IPS-20b (cell line): ENCODE data around the gene ANKRD53.

Source experiments
- H3K27ac ChIP-seq: one replicate; pipeline ENCODE4 v1.5.1; 2013; ENCODE audit warnings: low read length
- H3K27me3 ChIP-seq: 2 replicates; pipeline ENCODE4 v1.6.1; 2013; ENCODE audit warnings: mild to moderate bottlenecking, low read length, inconsistent platforms; ENCODE audit not compliant: insufficient read depth
- H3K36me3 ChIP-seq: 2 replicates; pipeline ENCODE4 v1.6.1; 2013; ENCODE audit warnings: low read depth, mild to moderate bottlenecking, inconsistent platforms, low read length, moderate library complexity; ENCODE audit not compliant: insufficient read depth
- H3K4me1 ChIP-seq: 2 replicates; pipeline ENCODE4 v1.6.1; 2013; ENCODE audit warnings: mild to moderate bottlenecking, control low read depth, inconsistent platforms, low read length, moderate library complexity; ENCODE audit not compliant: insufficient read depth
- H3K4me3 ChIP-seq: 2 replicates; pipeline ENCODE4 v1.5.1; 2013; ENCODE audit warnings: mild to moderate bottlenecking, low read length, inconsistent platforms
- H3K9ac ChIP-seq: 2 replicates; pipeline ENCODE4 v1.6.1; 2013; ENCODE audit warnings: low read depth, mild to moderate bottlenecking, inconsistent platforms, low read length, moderate library complexity
- H3K9me3 ChIP-seq: 2 replicates; pipeline ENCODE4 v1.6.1; 2013; ENCODE audit warnings: mild to moderate bottlenecking, low read depth, low read length, inconsistent platforms; ENCODE audit not compliant: insufficient read depth

Gene ANKRD53

GRCh38 chr2:70978341-70979179 is at the start of gene ANKRD53:
ANKRD53 (plus strand) TSS chr2:70978630; CDS start chr2:70978646, 16 bp downstream.
- H3K27me3 ChIP-seq: peaks cover 44% of the 10 kb centered on the region
- peak within 1 kb of the TSS; percentile 8; the same call in 1 of the 2 replicates for H3K9ac ChIP-seq
- peak within 1 kb of the TSS; percentile 88 for H3K4me3 ChIP-seq
- no peaks in the 10 kb centered on the region for H3K4me1 ChIP-seq
- H3K27ac ChIP-seq: no peak within 1 kb of the TSS
- H3K9me3 ChIP-seq: no peaks in the 10 kb centered on the region
- no peaks in the 10 kb centered on the region for H3K36me3 ChIP-seq

GRCh38 chr2:70930371-70931329 is 47.8 kb upstream of the ANKRD53 start:
- no peak overlapping the region for H3K9ac ChIP-seq

GRCh38 chr2:70931376-70932000 is 46.9 kb upstream of the ANKRD53 start:
- Histone ChIP-seq H3K4me1 (no peaks in the 10 kb centered on the region), H3K36me3 (no peaks in the 10 kb centered on the region), H3K27ac (no peak overlapping the region), H3K4me3 (no peak overlapping the region), H3K9me3 (no peaks in the 10 kb centered on the region), H3K9ac (no peak overlapping the region), H3K27me3 (peaks cover 36% of the 10 kb centered on the region)

More at GRCh38 chr2:70930371-70931329, 47.8 kb upstream of the ANKRD53 start:
- H3K4me1 ChIP-seq: no peaks in the 10 kb centered on the region
- no peaks in the 10 kb centered on the region for H3K36me3 ChIP-seq
- no peak overlapping the region for H3K27ac ChIP-seq
- no peaks in the 10 kb centered on the region for H3K9me3 ChIP-seq
- H3K4me3 ChIP-seq: no peak overlapping the region
- H3K27me3 ChIP-seq: peaks cover 30% of the 10 kb centered on the region

- H3K9ac ChIP-seq: no peak overlapping the region
- no peak overlapping the region for H3K27ac ChIP-seq
- no peaks in the 10 kb centered on the region for H3K9me3 ChIP-seq
- no peaks in the 10 kb centered on the region for H3K36me3 ChIP-seq
- peaks cover 41% of the 10 kb centered on the region for H3K27me3 ChIP-seq
- no peak overlapping the region for H3K4me3 ChIP-seq
- H3K4me1 ChIP-seq: no peaks in the 10 kb centered on the region
These were observed 45.7 kb upstream of the ANKRD53 start for GRCh38 chr2:70932631-70933230.

- Histone ChIP-seq H3K36me3 (no peaks in the 10 kb centered on the region), H3K9me3 (no peaks in the 10 kb centered on the region), H3K27ac (no peak overlapping the region), H3K4me1 (peaks cover 12% of the 10 kb centered on the region), H3K4me3 (no peak overlapping the region), H3K27me3 (peaks cover 63% of the 10 kb centered on the region), H3K9ac (no peak overlapping the region)
These were observed 43.4 kb upstream of the ANKRD53 start for GRCh38 chr2:70934981-70935380.

GRCh38 chr2:70935468-70936164 is 42.8 kb upstream of the ANKRD53 start, which contains the start of gene ATP6V1B1:
ATP6V1B1 (plus strand) TSS chr2:70935900; CDS start chr2:70935955, 55 bp downstream.
- Histone ChIP-seq H3K36me3 (no peaks in the 10 kb centered on the region), H3K27ac (no peak within 1 kb of the TSS), H3K4me1 (peaks cover 12% of the 10 kb centered on the region), H3K9ac (no peak within 1 kb of the TSS), H3K4me3 (no peak within 1 kb of the TSS), H3K27me3 (peaks cover 64% of the 10 kb centered on the region), H3K9me3 (no peaks in the 10 kb centered on the region)

- Histone ChIP-seq H3K4me3 (no peak overlapping the region), H3K27ac (no peak overlapping the region), H3K27me3 (peaks cover 67% of the 10 kb centered on the region), H3K4me1 (peaks cover 12% of the 10 kb centered on the region), H3K9me3 (no peaks in the 10 kb centered on the region), H3K36me3 (no peaks in the 10 kb centered on the region), H3K9ac (no peak overlapping the region)
These were observed 42.1 kb upstream of the ANKRD53 start for GRCh38 chr2:70936165-70936978.

GRCh38 chr2:70936979-70937811 is 41.2 kb upstream of the ANKRD53 start:
- Histone ChIP-seq H3K4me3 (no peak overlapping the region), H3K9me3 (no peaks in the 10 kb centered on the region), H3K9ac (no peak overlapping the region), H3K27me3 (peaks cover 73% of the 10 kb centered on the region), H3K36me3 (no peaks in the 10 kb centered on the region), H3K27ac (no peak overlapping the region), H3K4me1 (peaks cover 12% of the 10 kb centered on the region)

- peaks cover 81% of the 10 kb centered on the region for H3K27me3 ChIP-seq
- no peak overlapping the region for H3K27ac ChIP-seq
These were observed 40.4 kb upstream of the ANKRD53 start for GRCh38 chr2:70937866-70938585.

More at GRCh38 chr2:70937866-70938585, 40.4 kb upstream of the ANKRD53 start:
- Histone ChIP-seq H3K9me3 (no peaks in the 10 kb centered on the region), H3K9ac (no peak overlapping the region), H3K4me1 (peaks cover 15% of the 10 kb centered on the region), H3K4me3 (no peak overlapping the region), H3K36me3 (no peaks in the 10 kb centered on the region)
